Suprapubic skin (tissue), 4 donors: ENCODE measurements around the gene FAF2. TPM values are rescaled to one million over a fixed set of nuclear protein-coding genes. Genes with fewer than 3 reads are reported as not detected.

Experiments used
- DNase-seq, 2 donors: peaks; one replicate each; pipeline ENCODE4 v3.0.0-alpha.2; 2019; ENCODE audit warnings: low spot score in 2 of 2
- H3K27ac ChIP-seq: fragments of 200-600 bp; sonication (generic); one replicate; pipeline ENCODE4 v1.5.1; 2019
- H3K27me3 ChIP-seq: fragments of 200-600 bp; sonication (generic); one replicate; pipeline ENCODE4 v1.5.1; 2019
- H3K36me3 ChIP-seq: fragments of 200-600 bp; sonication (generic); one replicate; pipeline ENCODE4 v1.5.1; 2019
- H3K4me1 ChIP-seq: fragments of 200-600 bp; sonication (generic); one replicate; pipeline ENCODE4 v1.5.1; 2019
- H3K4me3 ChIP-seq: fragments of 200-600 bp; sonication (generic); one replicate; pipeline ENCODE4 v1.5.1; 2019; ENCODE audit warnings: mild to moderate bottlenecking
- H3K9me3 ChIP-seq: fragments of 200-600 bp; sonication (generic); one replicate; pipeline ENCODE4 v1.5.1; 2019
- CTCF ChIP-seq, 2 donors: fragments of 200-600 bp in 1 of 2; fragments of 450-650 bp in 1 of 2; sonication (generic) in 1 of 2; IDR thresholded peaks; one replicate each; pipeline ENCODE4 v1.5.1; 2016 to 2019; ENCODE audit warnings: antibody characterized with exemption in 2 of 2, mild to moderate bottlenecking in 1 of 2, moderate library complexity in 1 of 2
- EP300 ChIP-seq: sonication (generic); formaldehyde crosslinking; IDR thresholded peaks from one replicate; pipeline ENCODE4 v1.6.1; 2017; ENCODE audit warnings: antibody characterized with exemption
- POLR2A ChIP-seq, 2 donors: fragments of 450-650 bp; IDR thresholded peaks; one replicate each; pipeline ENCODE4 v1.6.1; 2017; ENCODE audit warnings: antibody characterized with exemption in 2 of 2, mild to moderate bottlenecking in 2 of 2, moderate library complexity in 2 of 2
- POLR2AphosphoS5 ChIP-seq, 3 donors: sonication (generic); formaldehyde crosslinking; IDR thresholded peaks; one replicate each; pipeline ENCODE4 v1.6.1; 2017; ENCODE audit warnings: antibody characterized with exemption in 3 of 3
- WGBS: methylation state at CpG from one replicate; pipeline ENCODE4 v1.1.5; 2018; 5-methylcytosine and 5-hydroxymethylcytosine counted together
- total RNA-seq, 4 donors: library from RNA; depleted of rRNA; stranded (reverse); fragments of >200 nt; gene quantifications; one replicate each; pipeline ENCODE4 v1.1.0, GENCODE V29; 2016

The FAF2 gene
- total RNA-seq, 4 donors from 2014 or later: 28.8 to 41.9 (median 37.1) TPM

- Histone ChIP-seq H3K4me1 (no peaks in the 10 kb centered on the region), H3K27ac (no peak overlapping the region), H3K9me3 (no peaks in the 10 kb centered on the region), H3K27me3 (no peaks in the 10 kb centered on the region), H3K36me3 (no peaks in the 10 kb centered on the region), H3K4me3 (no peak overlapping the region)
- WGBS: 80% methylated on average over 7 of the region's 7 CpGs
- TF ChIP-seq CTCF (IDR thresholded peaks at IDR 0.05): no peak
- TF ChIP-seq POLR2A (IDR thresholded peaks at IDR 0.05): no peak
- TF ChIP-seq POLR2AphosphoS5 (IDR thresholded peaks at IDR 0.05): no peak
- no peak for TF ChIP-seq EP300
- no peak for DNase-seq
Measured at GRCh38 chr5:176517053-176517661, 69.0 kb downstream of the FAF2 start.

- no peak for TF ChIP-seq CTCF (IDR thresholded peaks at IDR 0.05)
- TF ChIP-seq EP300: no peak
- TF ChIP-seq POLR2AphosphoS5 (IDR thresholded peaks at IDR 0.05): no peak
- no peak for TF ChIP-seq POLR2A (IDR thresholded peaks at IDR 0.05)
Measured at GRCh38 chr5:176519810-176520720, 71.9 kb downstream of the FAF2 start.

GRCh38 chr5:176521286-176521685 lies 73.1 kb downstream of the FAF2 start:
- H3K4me3 ChIP-seq: no peak overlapping the region
- WGBS: 80% methylated on average over 7 of the region's 7 CpGs
- no peak overlapping the region for H3K27ac ChIP-seq
- no peaks in the 10 kb centered on the region for H3K9me3 ChIP-seq
- no peaks in the 10 kb centered on the region for H3K36me3 ChIP-seq
- TF ChIP-seq CTCF (IDR thresholded peaks at IDR 0.05): no peak
- no peak for TF ChIP-seq POLR2AphosphoS5 (IDR thresholded peaks at IDR 0.05)
- no peak for TF ChIP-seq EP300
- TF ChIP-seq POLR2A (IDR thresholded peaks at IDR 0.05): no peak
- H3K27me3 ChIP-seq: no peaks in the 10 kb centered on the region
- no peaks in the 10 kb centered on the region for H3K4me1 ChIP-seq
- peak in 1 of 2 donors; percentile 69 for DNase-seq

More at GRCh38 chr5:176519810-176520720, 71.9 kb downstream of the FAF2 start:
- Histone ChIP-seq H3K4me1 (no peaks in the 10 kb centered on the region), H3K27ac (no peak overlapping the region), H3K4me3 (no peak overlapping the region), H3K9me3 (no peaks in the 10 kb centered on the region), H3K27me3 (no peaks in the 10 kb centered on the region), H3K36me3 (no peaks in the 10 kb centered on the region)
- DNase-seq: peak in 1 of 2 donors; percentile 53
- WGBS: 73% methylated on average over 15 of the region's 16 CpGs

- Histone ChIP-seq H3K27me3 (no peaks in the 10 kb centered on the region), H3K36me3 (no peaks in the 10 kb centered on the region), H3K4me3 (no peak overlapping the region), H3K27ac (no peak overlapping the region), H3K4me1 (no peaks in the 10 kb centered on the region), H3K9me3 (no peaks in the 10 kb centered on the region)
- DNase-seq: peak in 1 of 2 donors; percentile 54
- no peak for TF ChIP-seq CTCF (IDR thresholded peaks at IDR 0.05)
- no peak for TF ChIP-seq EP300
- TF ChIP-seq POLR2AphosphoS5 (IDR thresholded peaks at IDR 0.05): no peak
- TF ChIP-seq POLR2A (IDR thresholded peaks at IDR 0.05): no peak
- WGBS: 73% methylated on average over 10 of the region's 10 CpGs
Measured at GRCh38 chr5:176521699-176522263, 73.6 kb downstream of the FAF2 start.

- Histone ChIP-seq H3K27me3 (no peaks in the 10 kb centered on the region), H3K36me3 (peaks cover 22% of the 10 kb centered on the region), H3K4me1 (peaks cover 10% of the 10 kb centered on the region), H3K9me3 (no peaks in the 10 kb centered on the region), H3K4me3 (no peak overlapping the region), H3K27ac (no peak overlapping the region)
- TF ChIP-seq POLR2A (IDR thresholded peaks at IDR 0.05): no peak
- no peak for TF ChIP-seq POLR2AphosphoS5 (IDR thresholded peaks at IDR 0.05)
- TF ChIP-seq EP300: no peak
- no peak for TF ChIP-seq CTCF (IDR thresholded peaks at IDR 0.05)
- 85% methylated on average over 6 of the region's 6 CpGs for WGBS
- no peak for DNase-seq
Measured at GRCh38 chr5:176524138-176524537, 76.0 kb downstream of the FAF2 start.
